WI38 (cell line): ENCODE results near the gene IGSF9B.

Experiments used
- H3K4me3 ChIP-seq: 2 replicates; pipeline ENCODE4 v1.5.1; 2011; ENCODE audit warnings: low read depth, mild to moderate bottlenecking, control low read depth, low read length
- TF ChIP-seq, protein P1 (sequence below): IDR thresholded peaks from 2 replicates; pipeline ENCODE4 v1.5.1; 2012; ENCODE audit warnings: low read depth, mild to moderate bottlenecking, control low read depth, low read length

Gene IGSF9B

GRCh38 chr11:133865466-133865865 lies 91.3 kb downstream of the IGSF9B start:
- TF ChIP-seq, protein P1, sequence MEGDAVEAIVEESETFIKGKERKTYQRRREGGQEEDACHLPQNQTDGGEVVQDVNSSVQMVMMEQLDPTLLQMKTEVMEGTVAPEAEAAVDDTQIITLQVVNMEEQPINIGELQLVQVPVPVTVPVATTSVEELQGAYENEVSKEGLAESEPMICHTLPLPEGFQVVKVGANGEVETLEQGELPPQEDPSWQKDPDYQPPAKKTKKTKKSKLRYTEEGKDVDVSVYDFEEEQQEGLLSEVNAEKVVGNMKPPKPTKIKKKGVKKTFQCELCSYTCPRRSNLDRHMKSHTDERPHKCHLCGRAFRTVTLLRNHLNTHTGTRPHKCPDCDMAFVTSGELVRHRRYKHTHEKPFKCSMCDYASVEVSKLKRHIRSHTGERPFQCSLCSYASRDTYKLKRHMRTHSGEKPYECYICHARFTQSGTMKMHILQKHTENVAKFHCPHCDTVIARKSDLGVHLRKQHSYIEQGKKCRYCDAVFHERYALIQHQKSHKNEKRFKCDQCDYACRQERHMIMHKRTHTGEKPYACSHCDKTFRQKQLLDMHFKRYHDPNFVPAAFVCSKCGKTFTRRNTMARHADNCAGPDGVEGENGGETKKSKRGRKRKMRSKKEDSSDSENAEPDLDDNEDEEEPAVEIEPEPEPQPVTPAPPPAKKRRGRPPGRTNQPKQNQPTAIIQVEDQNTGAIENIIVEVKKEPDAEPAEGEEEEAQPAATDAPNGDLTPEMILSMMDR: no peak
- no peak overlapping the region for H3K4me3 ChIP-seq

DNA sequence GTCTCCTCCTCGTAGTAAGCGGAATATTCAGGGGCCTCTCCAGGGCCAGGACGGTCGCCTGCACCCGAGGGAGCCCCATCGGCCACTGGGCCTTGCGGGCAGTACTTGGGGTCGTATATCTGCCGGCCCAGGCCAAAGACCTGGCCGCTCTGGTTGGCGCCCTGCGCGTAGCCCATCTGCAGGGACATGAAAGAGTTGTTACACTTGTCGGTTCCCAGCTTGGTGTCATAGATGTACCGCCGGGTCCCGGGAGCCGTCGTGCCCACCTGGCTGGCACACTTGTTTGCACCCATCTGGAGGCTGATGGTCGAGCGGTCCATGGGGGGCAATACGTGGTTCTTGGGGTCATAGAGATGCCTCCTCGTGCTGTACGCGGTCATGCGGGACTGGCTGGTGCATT lies 92.0 kb downstream of the IGSF9B start:
- no peak overlapping the region for H3K4me3 ChIP-seq
- TF ChIP-seq, protein P1: no peak

DNA sequence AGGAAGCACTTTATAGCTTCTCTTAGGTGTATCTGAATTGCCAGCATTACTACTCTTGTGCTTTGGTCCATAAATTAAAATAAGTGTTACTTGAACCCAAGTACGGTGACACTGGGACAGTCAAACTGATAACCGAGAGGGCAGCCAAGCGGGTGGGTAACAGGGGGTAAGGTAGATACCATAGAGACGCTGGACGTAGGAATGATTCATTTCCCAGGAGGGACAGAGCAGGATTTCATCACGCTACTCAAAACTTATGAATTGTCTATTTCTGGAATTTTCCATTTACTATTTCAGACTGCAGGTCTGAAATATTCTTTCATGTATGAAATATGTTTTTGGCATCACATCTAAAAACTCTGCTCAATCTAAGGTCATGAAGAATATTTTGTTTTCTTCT lies 96.6 kb downstream of the IGSF9B start:
- no peak overlapping the region for H3K4me3 ChIP-seq
- TF ChIP-seq, protein P1: no peak
